Measurements from ENCODE around the gene ARL8B. TPM values are rescaled to one million over a fixed set of nuclear protein-coding genes. Genes with fewer than 3 reads are reported as not detected.

Gene ARL8B
- total and polyA plus RNA-seq, 9 of the 15 experiments (the other 6 are each of a cell fraction or from before 2014, with no cell fraction given) = 28.5 to 99.4 (median 77.2) TPM

DNA sequence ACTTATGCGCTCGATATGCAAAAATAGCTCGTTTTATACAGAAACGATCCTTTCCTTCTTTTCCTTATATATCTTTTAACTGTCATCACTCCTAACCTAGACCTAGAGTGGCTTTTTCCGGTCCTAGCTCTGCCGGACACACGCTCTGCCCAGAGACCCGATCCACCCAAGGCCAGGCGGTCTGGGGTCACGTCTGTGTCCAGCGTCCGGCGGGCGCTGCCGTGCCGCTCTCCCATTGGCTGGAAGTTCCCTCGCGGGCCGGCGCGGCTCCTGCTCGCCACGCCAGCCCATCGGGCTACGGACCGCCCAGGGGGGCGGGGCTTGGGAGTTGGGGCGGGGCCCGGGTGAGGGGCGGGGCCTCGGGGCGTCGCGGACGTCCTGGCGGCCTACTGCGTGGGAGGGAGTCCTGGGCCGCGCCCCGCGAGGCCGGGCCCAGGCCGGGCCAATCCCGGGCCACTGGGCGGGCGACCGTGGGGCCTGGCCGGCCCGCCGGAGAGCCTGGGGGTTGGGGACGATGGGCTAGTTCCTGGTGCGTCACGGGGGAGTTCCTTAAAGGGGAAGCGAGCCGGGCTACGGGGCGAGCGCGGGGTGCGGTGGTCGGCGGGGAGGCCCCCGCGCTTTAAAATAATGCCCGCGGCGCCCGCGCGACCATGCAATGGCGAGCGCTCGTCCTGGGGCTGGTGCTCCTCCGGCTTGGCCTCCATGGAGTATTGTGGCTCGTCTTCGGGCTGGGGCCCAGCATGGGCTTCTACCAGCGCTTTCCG, 65.2 kb downstream of the ARL8B start, which contains the start of gene EDEM1 (continued):
- TF ChIP-seq, protein P1, sequence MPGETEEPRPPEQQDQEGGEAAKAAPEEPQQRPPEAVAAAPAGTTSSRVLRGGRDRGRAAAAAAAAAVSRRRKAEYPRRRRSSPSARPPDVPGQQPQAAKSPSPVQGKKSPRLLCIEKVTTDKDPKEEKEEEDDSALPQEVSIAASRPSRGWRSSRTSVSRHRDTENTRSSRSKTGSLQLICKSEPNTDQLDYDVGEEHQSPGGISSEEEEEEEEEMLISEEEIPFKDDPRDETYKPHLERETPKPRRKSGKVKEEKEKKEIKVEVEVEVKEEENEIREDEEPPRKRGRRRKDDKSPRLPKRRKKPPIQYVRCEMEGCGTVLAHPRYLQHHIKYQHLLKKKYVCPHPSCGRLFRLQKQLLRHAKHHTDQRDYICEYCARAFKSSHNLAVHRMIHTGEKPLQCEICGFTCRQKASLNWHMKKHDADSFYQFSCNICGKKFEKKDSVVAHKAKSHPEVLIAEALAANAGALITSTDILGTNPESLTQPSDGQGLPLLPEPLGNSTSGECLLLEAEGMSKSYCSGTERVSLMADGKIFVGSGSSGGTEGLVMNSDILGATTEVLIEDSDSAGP (CRISPR knock-in tag; IDR thresholded peaks at IDR 0.05) = peak; percentile 94
- TF ChIP-seq CBX8 (IDR thresholded peaks at IDR 0.05; ENCODE audit: borderline replicate concordance, extremely low read depth, low read depth, low read length, poor library complexity, severe bottlenecking) (no peak), ZNF384 (IDR thresholded peaks at IDR 0.05; ENCODE audit: low read depth, low read length) (no peak), EP400 (IDR thresholded peaks at IDR 0.05) (peak; percentile 90), ZNF174 (CRISPR knock-in tag; IDR thresholded peaks at IDR 0.05) (no peak), RFX1 (IDR thresholded peaks at IDR 0.05) (no peak), ZNF780A (CRISPR knock-in tag; IDR thresholded peaks at IDR 0.05) (no peak), ZNF589 (CRISPR knock-in tag; IDR thresholded peaks at IDR 0.05; ENCODE audit: low read depth) (no peak), RNF2 (IDR thresholded peaks at IDR 0.05) (no peak), SIX5 (IDR thresholded peaks at IDR 0.05; ENCODE audit: borderline replicate concordance in 1 of 2, insufficient read depth in 1 of 2, low read depth in 1 of 2, low read length in 2 of 2) (no peak), ELF1 (tag; IDR thresholded peaks at IDR 0.05) (peak; percentile 91), DIDO1 (tag; IDR thresholded peaks at IDR 0.05; ENCODE audit: low read depth) (no peak)
- TF ChIP-seq, protein P2, sequence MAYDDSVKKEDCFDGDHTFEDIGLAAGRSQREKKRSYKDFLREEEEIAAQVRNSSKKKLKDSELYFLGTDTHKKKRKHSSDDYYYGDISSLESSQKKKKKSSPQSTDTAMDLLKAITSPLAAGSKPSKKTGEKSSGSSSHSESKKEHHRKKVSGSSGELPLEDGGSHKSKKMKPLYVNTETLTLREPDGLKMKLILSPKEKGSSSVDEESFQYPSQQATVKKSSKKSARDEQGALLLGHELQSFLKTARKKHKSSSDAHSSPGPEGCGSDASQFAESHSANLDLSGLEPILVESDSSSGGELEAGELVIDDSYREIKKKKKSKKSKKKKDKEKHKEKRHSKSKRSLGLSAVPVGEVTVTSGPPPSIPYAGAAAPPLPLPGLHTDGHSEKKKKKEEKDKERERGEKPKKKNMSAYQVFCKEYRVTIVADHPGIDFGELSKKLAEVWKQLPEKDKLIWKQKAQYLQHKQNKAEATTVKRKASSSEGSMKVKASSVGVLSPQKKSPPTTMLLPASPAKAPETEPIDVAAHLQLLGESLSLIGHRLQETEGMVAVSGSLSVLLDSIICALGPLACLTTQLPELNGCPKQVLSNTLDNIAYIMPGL (CRISPR knock-in tag; IDR thresholded peaks at IDR 0.05) = no peak
- TF ChIP-seq, protein P3, sequence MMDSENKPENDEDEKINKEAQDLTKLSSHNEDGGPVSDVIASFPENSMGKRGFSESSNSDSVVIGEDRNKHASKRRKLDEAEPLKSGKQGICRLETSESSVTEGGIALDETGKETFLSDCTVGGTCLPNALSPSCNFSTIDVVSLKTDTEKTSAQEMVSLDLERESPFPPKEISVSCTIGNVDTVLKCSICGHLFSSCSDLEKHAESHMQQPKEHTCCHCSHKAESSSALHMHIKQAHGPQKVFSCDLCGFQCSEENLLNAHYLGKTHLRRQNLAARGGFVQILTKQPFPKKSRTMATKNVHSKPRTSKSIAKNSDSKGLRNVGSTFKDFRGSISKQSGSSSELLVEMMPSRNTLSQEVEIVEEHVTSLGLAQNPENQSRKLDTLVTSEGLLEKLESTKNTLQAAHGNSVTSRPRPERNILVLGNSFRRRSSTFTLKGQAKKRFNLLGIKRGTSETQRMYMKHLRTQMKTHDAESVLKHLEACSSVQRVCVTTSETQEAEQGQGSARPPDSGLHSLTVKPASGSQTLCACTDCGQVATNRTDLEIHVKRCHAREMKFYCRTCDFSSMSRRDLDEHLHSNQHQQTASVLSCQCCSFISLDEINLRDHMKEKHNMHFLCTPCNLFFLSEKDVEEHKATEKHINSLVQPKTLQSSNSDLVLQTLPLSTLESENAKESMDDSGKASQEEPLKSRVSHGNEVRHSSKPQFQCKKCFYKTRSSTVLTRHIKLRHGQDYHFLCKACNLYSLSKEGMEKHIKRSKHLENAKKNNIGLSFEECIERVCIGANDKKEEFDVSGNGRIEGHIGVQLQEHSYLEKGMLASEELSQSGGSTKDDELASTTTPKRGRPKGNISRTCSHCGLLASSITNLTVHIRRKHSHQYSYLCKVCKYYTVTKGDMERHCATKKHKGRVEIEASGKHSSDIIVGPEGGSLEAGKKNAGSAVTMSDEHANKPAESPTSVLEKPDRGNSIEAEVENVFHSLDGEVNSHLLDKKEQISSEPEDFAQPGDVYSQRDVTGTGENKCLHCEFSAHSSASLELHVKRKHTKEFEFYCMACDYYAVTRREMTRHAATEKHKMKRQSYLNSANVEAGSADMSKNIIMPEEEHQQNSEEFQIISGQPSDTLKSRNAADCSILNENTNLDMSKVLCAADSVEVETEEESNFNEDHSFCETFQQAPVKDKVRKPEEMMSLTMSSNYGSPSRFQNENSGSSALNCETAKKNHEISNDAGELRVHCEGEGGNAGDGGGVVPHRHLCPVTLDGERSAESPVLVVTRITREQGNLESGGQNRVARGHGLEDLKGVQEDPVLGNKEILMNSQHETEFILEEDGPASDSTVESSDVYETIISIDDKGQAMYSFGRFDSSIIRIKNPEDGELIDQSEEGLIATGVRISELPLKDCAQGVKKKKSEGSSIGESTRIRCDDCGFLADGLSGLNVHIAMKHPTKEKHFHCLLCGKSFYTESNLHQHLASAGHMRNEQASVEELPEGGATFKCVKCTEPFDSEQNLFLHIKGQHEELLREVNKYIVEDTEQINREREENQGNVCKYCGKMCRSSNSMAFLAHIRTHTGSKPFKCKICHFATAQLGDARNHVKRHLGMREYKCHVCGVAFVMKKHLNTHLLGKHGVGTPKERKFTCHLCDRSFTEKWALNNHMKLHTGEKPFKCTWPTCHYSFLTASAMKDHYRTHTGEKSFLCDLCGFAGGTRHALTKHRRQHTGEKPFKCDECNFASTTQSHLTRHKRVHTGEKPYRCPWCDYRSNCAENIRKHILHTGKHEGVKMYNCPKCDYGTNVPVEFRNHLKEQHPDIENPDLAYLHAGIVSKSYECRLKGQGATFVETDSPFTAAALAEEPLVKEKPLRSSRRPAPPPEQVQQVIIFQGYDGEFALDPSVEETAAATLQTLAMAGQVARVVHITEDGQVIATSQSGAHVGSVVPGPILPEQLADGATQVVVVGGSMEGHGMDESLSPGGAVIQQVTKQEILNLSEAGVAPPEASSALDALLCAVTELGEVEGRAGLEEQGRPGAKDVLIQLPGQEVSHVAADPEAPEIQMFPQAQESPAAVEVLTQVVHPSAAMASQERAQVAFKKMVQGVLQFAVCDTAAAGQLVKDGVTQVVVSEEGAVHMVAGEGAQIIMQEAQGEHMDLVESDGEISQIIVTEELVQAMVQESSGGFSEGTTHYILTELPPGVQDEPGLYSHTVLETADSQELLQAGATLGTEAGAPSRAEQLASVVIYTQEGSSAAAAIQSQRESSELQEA (IDR thresholded peaks at IDR 0.05; ENCODE audit: low read depth) = no peak

Data from K562 (cell line).